HG03095 (cell line): ENCODE results near the gene ARHGAP22.

Experiments
- ATAC-seq: cut with Tn5 transposase; IDR thresholded peaks from one replicate; pipeline ENCODE4 v1.9.1; 2021; ENCODE audit warnings: moderate library complexity; ENCODE audit not compliant: unreplicated experiment

The ARHGAP22 gene

DNA sequence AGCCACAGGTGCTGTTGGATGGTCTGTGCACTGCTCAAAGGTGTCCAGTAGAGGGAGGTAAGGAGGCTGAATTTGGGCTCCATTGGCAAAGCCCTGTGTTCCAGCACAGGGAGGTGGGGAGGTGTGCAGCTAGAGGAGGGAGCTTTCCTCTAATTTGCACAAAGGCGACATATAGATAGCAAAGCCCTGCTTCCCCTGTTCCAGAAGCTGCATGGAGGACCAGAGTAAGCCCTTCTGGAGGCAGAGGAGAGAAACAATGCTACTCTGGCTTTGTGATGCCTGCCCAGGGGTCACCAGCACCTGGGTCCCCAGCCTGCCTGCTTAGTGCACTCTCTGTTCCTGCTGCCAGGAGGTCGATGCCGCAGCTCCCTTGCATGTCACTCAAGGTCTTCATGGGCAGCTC is 3.4 kb upstream of the ARHGAP22 start:
- ATAC-seq: peak; percentile 60

- ATAC-seq: no peak
Observed at GRCh38 chr10:48607356-48608278, 2.7 kb upstream of the ARHGAP22 start.

DNA sequence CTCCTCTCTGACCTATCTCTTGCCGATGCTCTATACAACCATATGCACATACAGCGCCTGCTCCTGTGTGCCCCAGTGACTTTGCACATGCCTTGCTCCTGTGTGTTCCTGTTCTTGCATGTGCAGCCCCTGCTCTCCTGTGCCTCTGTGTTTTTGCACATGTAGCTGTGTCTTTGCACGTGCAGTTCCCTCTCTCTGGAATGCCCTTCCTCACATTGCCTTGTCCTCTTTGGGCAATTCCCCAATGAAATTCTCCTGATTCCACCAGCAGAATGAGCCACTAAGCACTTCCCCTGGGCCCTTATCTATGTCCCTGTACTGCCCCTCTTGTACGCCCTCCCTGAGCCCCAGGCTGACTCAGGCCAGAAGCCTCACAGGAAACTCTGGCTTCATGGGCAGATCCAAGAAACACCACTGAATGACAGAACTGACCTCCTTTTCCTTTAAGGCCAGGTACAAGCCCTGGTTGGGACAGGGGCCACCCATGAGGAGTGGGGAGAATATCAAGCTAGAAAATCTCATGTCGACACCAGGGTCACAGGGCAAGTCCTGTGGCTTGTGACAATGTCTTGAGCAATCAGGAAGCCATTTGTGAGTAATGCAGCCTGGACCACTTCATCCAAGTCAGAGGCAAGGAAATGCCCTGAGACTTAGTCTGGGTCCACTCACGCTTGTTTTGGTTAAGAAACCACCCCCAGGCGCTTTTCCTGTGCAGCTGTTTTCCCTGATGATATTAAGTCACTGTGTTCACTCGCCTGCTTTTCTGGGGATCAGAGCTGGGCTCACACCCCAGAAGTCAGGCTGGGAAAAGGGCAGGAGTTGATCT is 1.9 kb upstream of the ARHGAP22 start:
- no peak for ATAC-seq

DNA sequence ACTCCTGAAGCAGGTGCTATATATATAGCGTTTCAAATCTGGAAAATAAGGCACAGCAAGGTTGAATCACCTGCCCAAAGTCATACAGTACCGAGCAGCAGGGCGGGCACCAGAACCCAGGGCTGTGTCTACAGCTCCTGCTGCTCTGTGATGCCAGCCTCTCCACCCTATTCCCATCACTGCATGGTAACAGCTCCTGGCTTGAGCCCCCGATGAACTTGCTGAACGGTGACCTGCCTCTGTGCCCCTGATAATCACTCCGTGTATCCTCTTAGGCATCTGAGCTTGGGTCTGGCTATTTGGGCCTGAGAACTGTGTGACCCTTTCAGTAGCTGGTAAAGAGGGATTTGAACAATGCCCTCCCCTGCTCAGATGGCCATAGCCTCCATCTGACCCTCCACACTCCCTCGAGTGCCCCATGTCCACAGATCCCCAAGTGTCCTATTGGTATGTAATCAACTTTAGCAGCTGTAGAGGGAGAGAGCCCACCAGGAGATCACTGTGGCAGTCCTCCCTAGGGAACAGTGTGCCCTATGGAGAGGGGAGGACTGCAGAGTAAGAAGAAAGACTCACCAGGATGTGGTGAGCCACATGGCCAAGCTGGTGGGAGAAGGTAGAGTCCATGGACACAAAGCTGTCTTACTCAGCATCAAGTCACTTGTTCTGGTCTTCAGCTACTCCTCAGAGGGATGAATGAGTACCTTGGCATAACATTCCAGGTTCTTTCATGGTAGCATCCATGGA is 1.1 kb upstream of the ARHGAP22 start:
- no peak for ATAC-seq

GRCh38 chr10:48604039-48604990 is 558 bp downstream of the ARHGAP22 start:
- ATAC-seq: no peak

- ATAC-seq: no peak
Observed at GRCh38 chr10:48603421-48604038, 1.3 kb downstream of the ARHGAP22 start.

DNA sequence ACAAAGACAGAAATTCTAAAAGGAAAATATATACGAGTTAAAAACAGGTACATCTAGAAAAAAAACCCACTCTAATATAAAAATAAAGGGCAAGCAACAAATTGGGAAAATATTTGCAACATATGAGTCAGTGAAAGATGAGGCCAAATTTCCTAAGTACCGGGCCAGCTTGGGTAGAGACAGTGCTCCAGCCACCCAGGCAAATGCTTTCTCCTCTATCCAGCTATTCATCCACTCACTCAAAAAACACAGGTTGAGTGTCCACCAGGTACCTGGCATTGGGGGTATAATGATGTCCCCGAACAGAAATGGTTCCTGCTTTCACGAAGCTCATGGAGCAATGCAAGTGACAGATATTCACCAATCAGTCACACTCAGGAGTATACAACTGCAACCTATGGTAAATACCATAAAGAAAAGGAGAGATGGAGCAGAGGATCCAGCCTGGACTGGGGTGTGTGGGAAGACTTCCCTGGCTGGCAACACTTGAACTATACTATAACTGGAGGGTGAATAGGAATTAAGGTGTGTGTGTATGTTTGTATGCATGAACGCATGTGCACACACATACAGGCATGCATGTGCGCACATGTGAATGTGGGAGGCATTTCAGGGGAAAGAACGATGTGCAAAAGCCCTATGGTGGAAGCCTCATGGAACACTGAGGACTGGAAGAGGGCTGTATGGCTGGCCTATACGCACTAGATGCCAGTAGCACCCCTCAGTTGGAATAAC is 2.3 kb downstream of the ARHGAP22 start:
- no peak for ATAC-seq

DNA sequence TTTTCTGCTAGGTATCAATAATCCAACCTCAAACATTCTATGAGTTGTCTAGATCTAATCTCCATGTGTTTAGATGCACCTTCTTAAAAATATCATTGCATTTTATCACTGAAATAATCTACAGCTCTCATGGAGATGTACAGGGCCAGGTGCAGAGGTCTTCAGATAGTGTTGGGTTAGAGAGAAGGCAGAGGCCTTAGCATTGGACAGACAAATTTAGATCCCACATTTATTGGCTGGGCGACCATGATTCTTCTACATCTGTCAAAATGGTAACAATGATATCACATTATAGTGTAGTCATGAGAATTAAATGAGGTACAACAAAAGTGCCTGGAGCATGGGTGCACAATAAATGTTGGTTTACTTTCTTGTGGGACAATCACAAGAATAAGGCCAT is 3.1 kb downstream of the ARHGAP22 start:
- ATAC-seq: no peak

GRCh38 chr10:48600645-48601505 is 4.0 kb downstream of the ARHGAP22 start:
- no peak for ATAC-seq

DNA sequence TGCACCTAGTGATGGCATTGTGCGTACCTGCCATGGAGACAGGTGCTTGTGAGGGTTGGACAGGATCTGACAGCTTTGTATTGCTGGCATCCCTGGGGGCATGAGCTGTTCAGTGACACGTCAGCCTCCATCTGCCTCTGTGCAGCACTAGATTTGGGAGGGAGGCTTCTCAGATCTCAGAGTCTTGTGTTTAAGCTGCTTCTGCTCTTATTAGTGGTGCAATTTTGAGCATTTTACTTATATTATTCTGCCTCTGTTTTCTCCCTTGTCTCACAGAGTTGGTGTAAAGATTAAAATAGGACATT is 5.1 kb downstream of the ARHGAP22 start:
- no peak for ATAC-seq

- ATAC-seq: no peak
Observed at GRCh38 chr10:48598936-48599829, 5.7 kb downstream of the ARHGAP22 start.

DNA sequence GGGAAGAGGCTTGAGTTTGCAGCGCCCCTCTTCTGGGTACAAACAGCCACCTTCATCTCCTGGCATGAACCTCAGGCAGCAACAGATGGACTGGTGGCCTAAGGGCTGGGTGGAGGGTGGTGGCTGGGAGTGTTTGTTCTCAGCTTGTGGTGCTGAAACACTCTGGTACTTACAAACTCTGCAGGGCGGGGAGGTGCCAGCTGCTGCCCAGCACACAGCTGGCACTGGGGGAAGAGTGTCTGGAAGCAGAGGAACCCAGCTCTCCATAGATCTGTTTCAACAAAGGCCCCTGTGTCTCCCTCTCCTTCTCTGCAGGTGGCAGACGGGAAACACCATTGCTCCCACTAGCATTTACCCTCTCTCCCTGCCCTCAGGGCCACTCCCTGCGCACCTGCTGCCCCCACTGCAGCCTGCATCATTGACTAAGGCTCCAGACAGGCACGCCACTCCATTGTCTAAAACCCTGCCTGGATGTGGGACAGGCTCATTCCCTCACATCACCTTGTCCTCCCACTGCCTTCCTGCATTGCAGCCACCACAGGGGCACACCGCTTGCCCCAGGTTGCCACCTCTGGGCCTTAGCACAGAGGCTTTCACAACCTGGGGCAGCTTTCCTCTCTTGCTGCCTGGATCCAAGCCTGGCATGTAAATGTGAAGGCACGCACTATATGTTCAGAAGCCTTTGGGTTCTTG is 6.5 kb downstream of the ARHGAP22 start:
- ATAC-seq: no peak

GRCh38 chr10:48595539-48595932 is 9.3 kb downstream of the ARHGAP22 start:
- ATAC-seq: no peak

- ATAC-seq: no peak
Observed at GRCh38 chr10:48594803-48595538, 9.9 kb downstream of the ARHGAP22 start.

GRCh38 chr10:48594371-48594770 is 10.5 kb downstream of the ARHGAP22 start:
- no peak for ATAC-seq

DNA sequence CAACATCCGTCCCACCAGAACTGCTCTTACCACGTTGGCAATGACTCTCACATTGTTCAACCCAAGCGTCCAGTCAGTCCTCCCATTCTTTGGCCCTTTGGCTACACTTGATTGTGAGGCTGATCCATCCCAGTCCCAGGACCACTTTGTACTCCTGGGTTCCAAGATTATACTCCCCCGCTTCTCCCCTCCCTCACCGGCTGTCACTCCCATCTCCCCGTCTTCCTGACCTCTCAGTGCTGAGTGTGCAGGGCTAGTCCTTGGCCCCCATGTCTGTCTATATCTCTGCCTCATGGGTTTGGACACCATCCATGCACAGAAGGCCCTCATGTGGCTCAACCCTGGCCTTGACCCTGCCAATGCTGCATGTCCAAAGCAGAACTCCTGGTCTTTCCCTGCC is 12.5 kb downstream of the ARHGAP22 start:
- no peak for ATAC-seq
